Measurements from ENCODE around the gene WIPF1. TPM values are rescaled to one million over a fixed set of nuclear protein-coding genes. Genes with fewer than 3 reads are reported as not detected.

The WIPF1 gene
- total and polyA plus RNA-seq, 4 donors: 18.5 to 64.1 (median 49.0) TPM

DNA sequence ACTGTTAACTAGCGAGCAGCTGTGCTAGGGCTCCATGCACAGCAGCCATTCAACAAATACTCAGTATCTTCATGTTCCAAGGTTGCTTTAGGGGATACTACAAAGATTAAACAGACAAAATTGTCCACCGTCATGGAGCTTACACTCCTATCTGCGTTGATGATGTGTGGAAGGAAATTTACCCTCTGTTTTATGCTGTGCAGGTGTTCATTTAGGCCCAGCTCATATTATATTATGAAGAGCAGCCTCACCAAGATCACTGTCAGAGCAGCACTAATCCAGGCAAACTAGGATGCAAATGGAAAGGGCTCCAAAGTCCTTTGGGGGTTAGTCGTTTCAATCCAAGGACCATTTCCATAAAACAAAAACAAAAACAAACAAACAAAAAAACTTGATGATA is 13.4 kb upstream of the WIPF1 start:
- 80 to 84% methylated on average over 4 of the region's 4 CpGs for WGBS, 2 donors

DNA sequence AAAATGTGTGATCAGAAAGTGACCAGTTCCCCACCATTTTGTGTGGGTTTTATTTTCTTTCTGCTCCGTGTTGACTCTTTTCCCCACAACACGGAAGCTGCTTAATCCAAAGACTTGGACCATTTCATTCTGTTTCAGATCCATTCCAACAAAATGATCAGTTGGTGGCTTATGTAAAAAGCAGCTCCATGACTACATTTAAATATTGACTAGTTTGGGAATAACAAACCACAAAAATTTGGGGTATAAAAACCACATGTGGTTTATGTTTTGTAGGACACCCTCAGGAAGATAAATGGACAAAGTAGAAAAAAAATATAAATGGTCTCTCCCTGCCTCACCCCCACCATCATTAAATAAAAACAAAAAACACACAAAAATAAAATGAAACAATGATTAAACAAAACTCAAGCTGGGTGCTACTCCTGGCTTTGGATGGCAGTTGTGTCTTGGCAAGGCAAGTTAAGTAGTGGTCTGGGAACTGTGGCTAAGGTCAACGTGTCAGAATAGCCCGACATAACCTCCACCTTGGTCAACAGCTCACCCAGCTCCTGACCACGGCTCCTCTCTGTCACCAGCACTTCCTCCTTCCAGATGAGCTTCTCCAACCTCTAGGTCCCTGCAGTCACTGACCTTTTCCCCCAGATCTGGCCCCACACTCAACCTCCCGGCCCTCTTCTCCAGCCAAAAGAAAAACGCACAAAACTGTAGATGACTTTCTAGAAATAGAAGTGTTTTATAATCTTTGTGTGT is 12.8 kb upstream of the WIPF1 start:
- no peak for DNase-seq
- no peak overlapping the region for H3K27ac ChIP-seq (ENCODE audit: low read depth in 1 of 2, low read length in 1 of 2)

More for the DNA sequence above, 13.4 kb upstream of the WIPF1 start:
- no peak overlapping the region for H3K9ac ChIP-seq (ENCODE audit: insufficient read depth in 1 of 2, low read length in 2 of 2)
- TF ChIP-seq, protein P1, sequence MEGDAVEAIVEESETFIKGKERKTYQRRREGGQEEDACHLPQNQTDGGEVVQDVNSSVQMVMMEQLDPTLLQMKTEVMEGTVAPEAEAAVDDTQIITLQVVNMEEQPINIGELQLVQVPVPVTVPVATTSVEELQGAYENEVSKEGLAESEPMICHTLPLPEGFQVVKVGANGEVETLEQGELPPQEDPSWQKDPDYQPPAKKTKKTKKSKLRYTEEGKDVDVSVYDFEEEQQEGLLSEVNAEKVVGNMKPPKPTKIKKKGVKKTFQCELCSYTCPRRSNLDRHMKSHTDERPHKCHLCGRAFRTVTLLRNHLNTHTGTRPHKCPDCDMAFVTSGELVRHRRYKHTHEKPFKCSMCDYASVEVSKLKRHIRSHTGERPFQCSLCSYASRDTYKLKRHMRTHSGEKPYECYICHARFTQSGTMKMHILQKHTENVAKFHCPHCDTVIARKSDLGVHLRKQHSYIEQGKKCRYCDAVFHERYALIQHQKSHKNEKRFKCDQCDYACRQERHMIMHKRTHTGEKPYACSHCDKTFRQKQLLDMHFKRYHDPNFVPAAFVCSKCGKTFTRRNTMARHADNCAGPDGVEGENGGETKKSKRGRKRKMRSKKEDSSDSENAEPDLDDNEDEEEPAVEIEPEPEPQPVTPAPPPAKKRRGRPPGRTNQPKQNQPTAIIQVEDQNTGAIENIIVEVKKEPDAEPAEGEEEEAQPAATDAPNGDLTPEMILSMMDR (IDR thresholded peaks at IDR 0.05; ENCODE audit: control extremely low read depth, extremely low read depth): no peak
- H3K27ac ChIP-seq (ENCODE audit: low read depth in 1 of 2, low read length in 1 of 2): no peak overlapping the region
- no peak for ATAC-seq (ENCODE audit: insufficient read depth, low FRiP score)
- no peaks in the 10 kb centered on the region for H3K9me3 ChIP-seq (ENCODE audit: control insufficient read depth in 4 of 4, insufficient read depth in 3 of 4, low read length in 3 of 4)
- H3K4me1 ChIP-seq (ENCODE audit: control insufficient read depth in 5 of 5, insufficient read depth in 5 of 5, low read length in 5 of 5): peaks cover 3 to 12% (median 4%) of the 10 kb centered on the region in 5 donors
- DNase-seq: no peak
- H3K27me3 ChIP-seq (ENCODE audit: control insufficient read depth in 3 of 3, insufficient read depth in 3 of 3, low read length in 2 of 3): no peaks in the 10 kb centered on the region
- peaks cover 0 to 2% (median 0%) of the 10 kb centered on the region in 4 donors for H3K36me3 ChIP-seq (ENCODE audit: control insufficient read depth in 4 of 4, insufficient read depth in 4 of 4, low read length in 4 of 4)
- no peak overlapping the region for H3K4me3 ChIP-seq

DNA sequence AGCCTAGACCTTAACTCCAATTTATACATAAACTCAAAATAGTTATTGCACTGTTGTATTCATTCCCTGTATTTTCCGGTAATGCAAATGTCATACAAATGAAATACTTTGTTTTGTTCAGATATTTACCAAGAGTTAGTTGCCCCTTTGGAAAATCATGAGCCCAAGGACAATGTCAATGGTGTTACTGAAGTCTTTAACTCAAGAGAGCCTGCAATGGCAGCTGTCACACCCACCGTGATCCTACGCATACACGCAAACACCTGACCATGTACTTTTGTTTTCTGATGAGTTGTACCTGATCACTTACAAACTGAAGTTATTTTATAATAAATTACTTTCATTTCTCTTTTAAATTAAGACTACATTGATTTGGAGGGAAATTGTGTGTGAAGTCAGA is 11.7 kb upstream of the WIPF1 start:
- peaks cover 0 to 17% (median 3%) of the 10 kb centered on the region in 5 donors for H3K4me1 ChIP-seq (ENCODE audit: control insufficient read depth in 5 of 5, insufficient read depth in 5 of 5, low read length in 5 of 5)
- no peak overlapping the region for H3K9ac ChIP-seq (ENCODE audit: insufficient read depth in 1 of 2, low read length in 2 of 2)
- H3K27ac ChIP-seq (ENCODE audit: low read depth in 1 of 2, low read length in 1 of 2): no peak overlapping the region
- H3K36me3 ChIP-seq (ENCODE audit: control insufficient read depth in 4 of 4, insufficient read depth in 4 of 4, low read length in 4 of 4): peaks cover 0 to 2% (median 0%) of the 10 kb centered on the region in 4 donors
- WGBS, 2 donors: 98 to 100% methylated on average over 4 of the region's 4 CpGs
- DNase-seq (no peak), ATAC-seq (ENCODE audit: insufficient read depth, low FRiP score) (no peak)
- no peaks in the 10 kb centered on the region for H3K27me3 ChIP-seq (ENCODE audit: control insufficient read depth in 3 of 3, insufficient read depth in 3 of 3, low read length in 2 of 3)
- H3K4me3 ChIP-seq: no peak overlapping the region
- H3K9me3 ChIP-seq (ENCODE audit: control insufficient read depth in 4 of 4, insufficient read depth in 3 of 4, low read length in 3 of 4): no peaks in the 10 kb centered on the region
- TF ChIP-seq, protein P1 (IDR thresholded peaks at IDR 0.05; ENCODE audit: control extremely low read depth, extremely low read depth): no peak

More for the DNA sequence above, 12.8 kb upstream of the WIPF1 start:
- no peak for ATAC-seq (ENCODE audit: insufficient read depth, low FRiP score)
- H3K4me1 ChIP-seq (ENCODE audit: control insufficient read depth in 5 of 5, insufficient read depth in 5 of 5, low read length in 5 of 5): peaks cover 0 to 15% (median 3%) of the 10 kb centered on the region in 5 donors
- H3K36me3 ChIP-seq (ENCODE audit: control insufficient read depth in 4 of 4, insufficient read depth in 4 of 4, low read length in 4 of 4): peaks cover 0 to 2% (median 0%) of the 10 kb centered on the region in 4 donors
- no peak overlapping the region for H3K4me3 ChIP-seq
- no peaks in the 10 kb centered on the region for H3K9me3 ChIP-seq (ENCODE audit: control insufficient read depth in 4 of 4, insufficient read depth in 3 of 4, low read length in 3 of 4)
- 52 to 59% methylated on average over 7 of the region's 7 CpGs for WGBS, 2 donors
- no peaks in the 10 kb centered on the region for H3K27me3 ChIP-seq (ENCODE audit: control insufficient read depth in 3 of 3, insufficient read depth in 3 of 3, low read length in 2 of 3)
- H3K9ac ChIP-seq (ENCODE audit: insufficient read depth in 1 of 2, low read length in 2 of 2): no peak overlapping the region
- TF ChIP-seq, protein P1 (IDR thresholded peaks at IDR 0.05; ENCODE audit: control extremely low read depth, extremely low read depth): no peak
